Measurements from ENCODE around the gene IGSF1. TPM values are rescaled to one million over a fixed set of nuclear protein-coding genes. Genes with fewer than 3 reads are reported as not detected.

IGSF1 gene
- total and polyA plus RNA-seq, 9 donors: 0.23 to 3.5 (median 0.57) TPM

GRCh38 chrX:131273011-131273410, 16.1 kb downstream of the IGSF1 start:
- no peak overlapping the region for H3K4me3 ChIP-seq

GRCh38 chrX:131271826-131272225, 17.3 kb downstream of the IGSF1 start:
- Histone ChIP-seq H3K9me3 (no peaks in the 10 kb centered on the region), H3K27me3 (no peaks in the 10 kb centered on the region), H3K27ac (no peak overlapping the region), H3K36me3 (no peaks in the 10 kb centered on the region), H3K4me3 (no peak overlapping the region), H3K4me1 (ENCODE audit: insufficient read depth) (no peaks in the 10 kb centered on the region)
- TF ChIP-seq EP300 (IDR thresholded peaks at IDR 0.05): no peak
- TF ChIP-seq POLR2A (IDR thresholded peaks at IDR 0.05): no peak
- intact Hi-C loops (cut with DNase I): no loop called here
- 37 to 42% (median 42%) methylated on average over 3 of the region's 3 CpGs for WGBS, 3 donors
- no peak for DNase-seq

More at GRCh38 chrX:131273011-131273410, 16.1 kb downstream of the IGSF1 start:
- Histone ChIP-seq H3K27ac (no peak overlapping the region), H3K36me3 (no peaks in the 10 kb centered on the region), H3K9me3 (no peaks in the 10 kb centered on the region), H3K27me3 (no peaks in the 10 kb centered on the region), H3K4me1 (ENCODE audit: insufficient read depth) (no peaks in the 10 kb centered on the region)
- DNase-seq: no peak
- TF ChIP-seq POLR2A (IDR thresholded peaks at IDR 0.05) (no peak), EP300 (IDR thresholded peaks at IDR 0.05) (no peak), CTCF (IDR thresholded peaks at IDR 0.05) (no peak)
- 75 to 84% (median 83%) methylated on average over 5 of the region's 5 CpGs for WGBS, 3 donors
- intact Hi-C loops (cut with DNase I): no loop called here

GRCh38 chrX:131271274-131271673, 17.8 kb downstream of the IGSF1 start:
- H3K4me1 ChIP-seq (ENCODE audit: insufficient read depth): no peaks in the 10 kb centered on the region
- H3K27ac ChIP-seq: no peak overlapping the region
- intact Hi-C loops (cut with DNase I): no loop called here
- H3K27me3 ChIP-seq: no peaks in the 10 kb centered on the region
- DNase-seq: no peak
- H3K36me3 ChIP-seq: no peaks in the 10 kb centered on the region
- TF ChIP-seq CTCF (IDR thresholded peaks at IDR 0.05) (no peak), EP300 (IDR thresholded peaks at IDR 0.05) (no peak), POLR2A (IDR thresholded peaks at IDR 0.05) (no peak)
- WGBS, 3 donors: 28 to 34% (median 32%) methylated on average over 3 of the region's 3 CpGs
- no peaks in the 10 kb centered on the region for H3K9me3 ChIP-seq
- H3K4me3 ChIP-seq: no peak overlapping the region

GRCh38 chrX:131270080-131270479, 19.0 kb downstream of the IGSF1 start:
- WGBS, 3 donors: 0 to 39% (median 16%) methylated on average over 1 of the region's 1 CpG
- no peak for DNase-seq
- no peak for TF ChIP-seq EP300 (IDR thresholded peaks at IDR 0.05)
- TF ChIP-seq CTCF (IDR thresholded peaks at IDR 0.05): no peak
- TF ChIP-seq POLR2A (IDR thresholded peaks at IDR 0.05): no peak
- Histone ChIP-seq H3K4me1 (ENCODE audit: insufficient read depth) (no peaks in the 10 kb centered on the region), H3K27ac (no peak overlapping the region), H3K27me3 (no peaks in the 10 kb centered on the region), H3K36me3 (no peaks in the 10 kb centered on the region), H3K9me3 (no peaks in the 10 kb centered on the region), H3K4me3 (no peak overlapping the region)
- intact Hi-C loops (cut with DNase I): no loop called here

GRCh38 chrX:131264665-131265064, 24.4 kb downstream of the IGSF1 start:
- Histone ChIP-seq H3K36me3 (no peaks in the 10 kb centered on the region), H3K4me1 (ENCODE audit: insufficient read depth) (no peaks in the 10 kb centered on the region)
- 73 to 78% (median 73%) methylated on average over 7 of the region's 7 CpGs for WGBS, 3 donors

More at GRCh38 chrX:131264665-131265064, 24.4 kb downstream of the IGSF1 start:
- Histone ChIP-seq H3K27ac (no peak overlapping the region), H3K27me3 (no peaks in the 10 kb centered on the region), H3K9me3 (no peaks in the 10 kb centered on the region), H3K4me3 (no peak overlapping the region)
- intact Hi-C loops (cut with DNase I): no loop called here
- DNase-seq: no peak
- TF ChIP-seq POLR2A (IDR thresholded peaks at IDR 0.05): no peak
- no peak for TF ChIP-seq EP300 (IDR thresholded peaks at IDR 0.05)
- no peak for TF ChIP-seq CTCF (IDR thresholded peaks at IDR 0.05)

Measured in ovary (tissue), 9 donors.